GM08714 (cell line): ENCODE measurements around the gene ADCY7.
"Not testable (repeated sequence)": the region's sequence is repeated elsewhere in the genome, so short reads cannot be mapped to it uniquely, and the experiment has no call there.

Experiments used
- H3K4me3 ChIP-seq: fragments of 200-500 bp; sonication (Bioruptor generic); 2 replicates; pipeline ENCODE4 v1.5.1; 2014; ENCODE audit warnings: mild to moderate bottlenecking, low read length, inconsistent platforms
- ZNF274 ChIP-seq: IDR thresholded peaks from 2 replicates; pipeline ENCODE4 v1.6.1; 2012; ENCODE audit warnings: mild to moderate bottlenecking, low read depth, low read length

ADCY7 gene

DNA sequence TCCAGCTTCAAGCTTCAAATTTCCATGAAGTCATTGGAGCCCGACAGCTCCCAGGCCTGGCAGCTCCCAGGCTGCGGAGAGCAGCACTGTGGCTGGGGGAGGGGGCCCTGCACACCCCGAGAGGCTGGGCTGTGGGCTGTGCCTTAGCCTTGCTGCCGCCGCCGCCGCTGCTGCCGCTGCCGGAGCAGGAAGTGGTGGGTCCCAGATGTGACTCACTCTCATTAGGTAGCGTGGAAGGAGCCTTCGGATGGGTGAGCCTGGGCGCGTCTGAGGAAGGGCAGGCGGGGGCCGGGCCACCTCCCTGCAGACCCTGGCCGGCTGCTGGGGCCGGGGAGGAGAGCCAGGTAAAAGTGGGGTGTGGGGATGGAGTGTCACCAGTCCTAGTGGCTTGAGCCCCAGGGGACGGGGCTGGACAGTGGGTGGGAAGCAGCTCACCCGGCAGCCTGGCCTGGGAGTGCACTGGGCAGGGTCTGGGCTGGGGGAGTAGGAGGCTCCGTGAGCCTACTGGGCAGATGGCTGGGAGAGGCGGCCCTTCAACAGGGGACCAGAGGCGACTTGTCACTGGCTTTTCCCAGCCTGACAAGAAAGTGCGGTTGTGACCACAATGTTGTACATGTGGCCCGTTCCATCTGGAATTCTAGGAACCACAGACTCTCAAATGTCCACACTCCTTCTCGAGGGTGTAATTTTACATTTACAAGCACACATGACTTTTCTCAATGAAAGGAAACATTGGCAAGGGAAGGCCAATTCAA lies at the start of gene ADCY7:
ADCY7 (plus strand) TSS at position 215 of the 755 bp plus-strand sequence. CDS start 21,629 bp downstream, outside the sequence.
- peak within 1 kb of the TSS; percentile 90 for H3K4me3 ChIP-seq
- TF ChIP-seq ZNF274: no peak

DNA sequence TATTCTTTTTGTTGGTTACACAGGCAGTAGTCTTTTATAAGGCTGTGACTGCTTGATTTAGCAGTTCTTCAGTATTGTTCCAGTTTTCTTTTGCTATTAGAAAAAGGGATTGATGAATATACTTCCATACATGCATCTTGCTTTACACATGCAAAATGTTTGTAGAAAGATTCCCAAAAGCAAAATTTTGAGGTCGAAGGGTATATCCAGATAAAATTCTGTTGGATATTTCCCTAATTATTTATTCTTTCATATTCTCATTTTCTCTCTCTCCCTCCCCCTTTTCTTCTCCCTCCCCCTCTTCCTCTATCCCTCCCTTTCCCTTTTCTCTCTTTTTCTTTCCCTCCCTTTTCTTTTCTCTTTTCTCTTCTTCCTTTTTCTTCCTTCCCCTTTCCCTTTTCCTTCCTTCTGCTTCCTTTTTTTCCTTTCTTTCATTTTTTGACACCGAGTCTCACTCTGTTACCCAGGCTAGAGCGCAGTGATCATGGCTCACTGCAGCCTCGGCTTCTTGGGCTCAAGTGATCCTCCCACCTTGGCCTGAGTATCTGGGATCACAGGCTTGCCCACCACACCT lies 46.9 kb upstream of the ADCY7 start:
- no peak for TF ChIP-seq ZNF274
- H3K4me3 ChIP-seq: no peak overlapping the region

DNA sequence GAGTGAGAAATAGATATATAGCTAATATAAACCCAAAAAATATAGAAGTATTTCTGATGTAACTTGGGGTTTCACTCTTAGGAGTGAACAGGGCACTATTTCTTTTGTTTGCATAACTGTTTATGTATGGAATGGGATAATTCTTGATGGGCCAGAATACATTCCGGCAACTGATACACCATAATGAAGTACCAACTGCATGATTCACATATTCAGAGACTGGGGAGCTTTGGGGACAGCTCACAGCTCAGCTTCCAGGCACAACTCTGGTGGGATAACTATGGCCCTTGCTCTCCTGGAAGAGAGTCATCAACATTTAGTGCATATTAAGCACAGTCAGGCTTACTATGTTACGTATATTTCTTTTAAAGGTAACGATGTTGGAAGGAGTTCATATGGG lies 42.1 kb upstream of the ADCY7 start:
- H3K4me3 ChIP-seq: no peak overlapping the region
- TF ChIP-seq ZNF274: no peak

DNA sequence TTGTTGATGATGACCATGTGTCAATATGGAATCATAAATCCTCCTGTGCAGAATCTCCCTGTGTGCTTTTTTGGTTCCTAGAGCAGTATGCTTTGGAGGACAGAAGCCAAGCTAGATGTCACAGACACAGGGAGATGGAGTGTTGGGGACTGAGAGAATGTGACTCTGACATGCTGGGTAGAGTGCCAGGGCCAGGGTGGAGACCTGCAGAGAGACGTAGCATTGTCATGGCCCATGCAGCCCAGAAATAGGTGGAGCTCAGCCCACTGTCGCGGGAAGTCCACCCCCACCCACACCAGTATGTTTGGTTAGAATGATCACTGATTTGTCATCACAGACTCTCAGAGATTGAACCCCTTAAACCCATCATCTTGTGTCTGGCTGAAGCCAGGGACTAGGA lies 39.2 kb upstream of the ADCY7 start:
- no peak overlapping the region for H3K4me3 ChIP-seq
- TF ChIP-seq ZNF274: no peak

DNA sequence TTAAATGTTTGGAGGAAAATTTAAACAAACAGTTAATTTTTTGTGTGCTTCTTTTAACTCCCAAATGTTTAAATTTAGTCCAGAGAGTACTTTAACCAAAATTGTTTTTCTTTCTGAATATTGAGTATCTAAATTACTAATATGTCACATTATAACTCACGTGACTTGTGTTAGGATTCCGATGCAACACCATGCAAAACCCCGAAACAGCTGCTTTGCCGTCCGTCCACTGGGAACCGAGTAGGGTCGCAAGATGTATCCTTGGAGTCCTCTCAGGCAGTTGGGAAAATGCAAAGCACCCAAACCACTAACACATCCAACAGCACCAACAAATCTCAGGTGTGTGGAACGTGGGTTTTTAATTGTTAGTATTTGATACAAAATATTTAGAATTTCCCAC lies 38.7 kb upstream of the ADCY7 start:
- no peak overlapping the region for H3K4me3 ChIP-seq
- TF ChIP-seq ZNF274: no peak

DNA sequence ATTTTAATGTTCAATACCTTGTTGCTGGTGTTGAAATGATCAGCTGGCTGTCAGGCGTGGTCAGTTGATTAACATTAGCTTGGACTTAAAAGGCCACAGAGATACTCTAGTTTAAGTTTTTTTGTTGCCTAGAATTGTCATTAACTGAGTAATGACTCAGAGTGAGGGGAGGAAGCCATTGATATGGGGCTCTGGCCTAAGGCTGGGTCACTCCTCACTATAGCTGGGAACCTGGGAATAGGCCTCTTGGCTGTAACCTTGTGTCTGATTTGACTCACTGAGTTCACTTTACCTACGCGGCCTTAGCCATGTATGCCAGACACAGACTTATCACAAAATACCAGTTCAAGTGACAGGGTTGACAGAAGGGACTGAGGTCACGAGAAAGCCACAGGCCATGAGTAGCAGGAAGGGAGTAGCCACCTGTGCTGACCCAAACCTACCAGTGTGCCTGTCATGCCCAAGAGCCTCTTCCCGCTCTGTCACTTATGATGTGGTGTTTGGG lies 37.9 kb upstream of the ADCY7 start:
- no peak for TF ChIP-seq ZNF274

DNA sequence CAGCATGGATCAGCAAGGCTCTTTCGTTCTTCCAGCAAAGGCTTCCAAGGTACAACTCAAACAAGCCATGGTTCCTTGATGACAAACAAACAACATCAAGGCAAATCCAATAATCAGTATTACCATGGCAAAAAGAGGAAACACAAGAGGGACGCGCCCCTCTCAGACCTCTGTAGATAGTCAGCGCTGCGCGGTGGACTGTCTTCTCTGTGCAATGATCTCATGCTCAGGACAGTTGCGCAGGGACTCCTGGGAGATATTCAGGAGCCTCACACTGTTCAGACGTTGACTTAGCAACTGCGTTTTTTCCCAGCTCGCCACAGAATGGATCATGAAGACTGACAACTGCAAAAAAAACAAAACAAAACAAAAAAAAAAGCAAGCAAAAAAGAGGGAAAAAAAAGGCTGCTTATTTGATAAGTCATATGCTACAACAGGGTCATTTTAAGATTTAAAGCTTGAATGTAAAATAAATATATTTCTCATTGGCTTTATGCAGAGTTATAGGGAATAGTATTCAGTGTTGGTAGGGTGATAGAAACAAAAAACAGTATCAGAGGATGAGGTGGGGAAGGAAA lies 37.1 kb upstream of the ADCY7 start:
- no peak for TF ChIP-seq ZNF274
- H3K4me3 ChIP-seq: no peak overlapping the region

More for the DNA sequence above, 37.9 kb upstream of the ADCY7 start:
- no peak overlapping the region for H3K4me3 ChIP-seq

DNA sequence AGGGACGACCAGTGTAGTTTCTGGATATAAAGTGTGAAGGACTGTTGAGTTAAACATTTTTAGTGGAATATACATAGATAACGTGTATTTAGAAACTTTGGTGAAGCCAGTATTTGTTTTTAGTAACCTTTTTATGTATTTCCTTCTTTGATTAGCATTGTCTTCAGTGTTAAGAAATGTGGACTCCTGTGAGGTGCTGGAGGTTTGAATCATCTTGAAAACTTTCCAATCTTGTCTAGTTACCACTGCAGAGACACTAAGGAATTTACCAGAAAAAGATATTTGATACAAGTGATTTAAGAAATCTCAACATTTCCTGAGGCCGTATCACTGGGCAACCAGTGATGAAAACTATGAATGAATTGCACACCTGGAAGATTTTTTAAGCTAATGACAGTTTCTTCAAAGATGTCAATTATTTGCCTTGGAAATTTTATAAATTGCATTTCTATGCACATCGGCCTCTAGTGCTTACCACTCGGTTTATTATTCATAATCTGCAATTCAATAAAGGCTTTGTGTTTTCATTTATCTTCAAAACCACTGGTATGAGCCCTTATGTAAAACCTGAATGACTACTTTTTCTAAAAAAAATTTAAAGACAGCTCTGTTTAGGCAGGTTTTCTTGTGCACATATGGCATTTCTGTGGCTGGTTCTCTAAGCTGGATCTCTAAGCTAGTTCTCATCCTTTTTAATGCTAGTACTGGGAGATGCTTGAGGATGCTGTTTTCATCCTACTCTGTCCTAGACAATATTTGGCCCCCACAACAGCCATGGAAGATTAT lies 31.4 kb upstream of the ADCY7 start:
- TF ChIP-seq ZNF274: no peak
- no peak overlapping the region for H3K4me3 ChIP-seq

DNA sequence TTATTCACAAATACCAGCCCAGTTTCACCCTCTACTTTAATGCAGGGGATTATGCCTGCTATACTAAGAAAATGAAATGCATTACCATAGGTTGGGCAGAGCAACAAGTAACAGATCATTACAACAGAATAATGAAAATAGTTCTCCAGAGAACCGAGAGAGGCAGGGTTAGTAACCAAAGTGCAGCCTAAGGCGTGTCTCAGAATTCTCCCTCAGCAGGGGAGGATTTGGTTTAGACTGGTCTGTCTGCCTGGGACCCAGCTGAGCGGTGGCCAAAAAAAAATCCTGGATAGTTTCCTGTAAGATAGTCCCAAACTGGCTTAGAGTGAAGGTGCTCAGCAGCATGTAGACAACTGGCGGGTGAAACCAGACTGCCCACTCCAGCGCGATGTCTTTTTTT lies 30.8 kb upstream of the ADCY7 start:
- no peak for TF ChIP-seq ZNF274
- H3K4me3 ChIP-seq: no peak overlapping the region

DNA sequence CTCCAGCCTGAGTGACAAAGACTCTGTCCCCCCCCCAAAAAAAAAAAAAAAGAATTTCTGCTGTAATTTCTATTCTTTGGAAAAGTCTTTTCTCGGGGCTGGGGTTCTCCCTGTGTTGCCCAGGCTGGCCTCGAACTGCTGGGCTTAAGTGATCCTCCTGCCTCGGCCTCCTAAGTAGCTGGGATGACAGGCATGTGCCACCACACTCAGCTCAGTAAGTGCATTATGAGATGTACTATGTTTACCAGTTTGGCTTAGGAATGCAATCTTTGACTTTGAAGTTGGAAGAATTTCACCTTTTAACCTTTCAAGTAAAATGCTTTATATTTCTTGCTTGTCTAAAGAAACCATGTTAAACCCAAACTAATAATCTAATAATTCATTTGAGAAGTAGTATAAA lies 28.0 kb upstream of the ADCY7 start:
- TF ChIP-seq ZNF274: no peak

DNA sequence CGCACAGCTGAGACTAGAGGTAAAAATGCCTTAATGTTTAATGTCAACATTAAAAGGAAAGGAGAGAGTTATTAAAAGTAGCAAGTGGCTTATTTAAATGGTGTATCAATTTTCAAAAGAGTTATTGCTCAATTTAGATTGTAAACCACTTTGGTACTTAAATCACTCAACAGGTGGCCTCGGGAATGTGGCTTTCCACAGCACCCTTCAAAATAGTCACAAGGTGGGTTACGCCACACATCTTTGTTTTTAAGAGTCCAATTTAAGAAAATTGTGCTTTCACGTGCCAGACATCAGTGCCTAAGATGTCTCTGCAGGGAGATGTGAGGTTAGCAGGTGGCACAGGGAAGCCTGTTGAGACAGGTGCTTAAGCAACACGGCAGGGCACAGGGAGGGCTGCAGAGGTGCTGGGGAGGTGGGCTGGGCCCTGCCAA lies 27.5 kb upstream of the ADCY7 start:
- H3K4me3 ChIP-seq: no peak overlapping the region
- TF ChIP-seq ZNF274: no peak

More for the DNA sequence above, 28.0 kb upstream of the ADCY7 start:
- H3K4me3 ChIP-seq: no peak overlapping the region

DNA sequence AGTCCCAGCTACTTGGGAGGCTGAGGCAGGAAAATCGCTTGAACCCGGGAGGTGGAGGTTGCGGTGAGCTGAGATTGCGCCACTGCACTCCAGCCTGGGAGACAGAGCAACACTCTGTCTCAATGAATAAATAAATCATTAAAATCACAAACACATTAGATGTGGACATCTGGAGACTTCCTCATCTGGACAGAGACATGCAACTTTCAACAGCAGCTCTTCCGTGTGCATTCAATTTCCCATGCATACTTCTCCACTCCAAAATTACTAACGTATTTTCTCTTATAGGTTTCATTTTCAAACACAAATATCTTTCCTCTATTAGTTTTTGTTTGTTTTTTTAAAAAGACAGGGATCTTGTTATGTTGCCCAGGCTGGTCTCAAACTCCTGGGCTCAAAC lies 23.3 kb upstream of the ADCY7 start:
- H3K4me3 ChIP-seq: not testable (repeated sequence)

DNA sequence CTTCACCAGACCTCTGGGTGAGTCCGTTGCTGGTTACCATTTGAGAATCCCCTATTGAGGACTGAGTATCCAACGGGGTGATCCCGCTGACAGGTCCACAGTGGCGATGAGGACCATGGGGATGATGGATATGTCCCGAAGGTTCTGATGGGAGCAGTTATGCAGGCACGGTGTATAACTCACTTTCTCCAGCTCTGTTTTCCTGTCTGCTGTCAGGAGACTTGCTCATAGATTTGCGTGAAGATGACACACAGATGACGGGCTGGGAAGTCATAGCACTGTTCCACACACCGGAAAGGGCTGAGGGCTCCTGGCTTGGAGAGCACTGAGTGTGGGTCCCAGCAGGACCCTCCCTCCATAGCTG lies 22.2 kb upstream of the ADCY7 start:
- TF ChIP-seq ZNF274: no peak
- no peak overlapping the region for H3K4me3 ChIP-seq
